IPS-20b (cell line): Measurements from ENCODE around the gene ABHD2.

Experiments used
- H3K27ac ChIP-seq: one replicate; pipeline ENCODE4 v1.5.1; 2013; ENCODE audit warnings: low read length
- H3K27me3 ChIP-seq: 2 replicates; pipeline ENCODE4 v1.6.1; 2013; ENCODE audit warnings: mild to moderate bottlenecking, low read length, inconsistent platforms; ENCODE audit not compliant: insufficient read depth
- H3K36me3 ChIP-seq: 2 replicates; pipeline ENCODE4 v1.6.1; 2013; ENCODE audit warnings: low read depth, mild to moderate bottlenecking, inconsistent platforms, low read length, moderate library complexity; ENCODE audit not compliant: insufficient read depth
- H3K4me1 ChIP-seq: 2 replicates; pipeline ENCODE4 v1.6.1; 2013; ENCODE audit warnings: mild to moderate bottlenecking, control low read depth, inconsistent platforms, low read length, moderate library complexity; ENCODE audit not compliant: insufficient read depth
- H3K4me3 ChIP-seq: 2 replicates; pipeline ENCODE4 v1.5.1; 2013; ENCODE audit warnings: mild to moderate bottlenecking, low read length, inconsistent platforms
- H3K9ac ChIP-seq: 2 replicates; pipeline ENCODE4 v1.6.1; 2013; ENCODE audit warnings: low read depth, mild to moderate bottlenecking, inconsistent platforms, low read length, moderate library complexity
- H3K9me3 ChIP-seq: 2 replicates; pipeline ENCODE4 v1.6.1; 2013; ENCODE audit warnings: mild to moderate bottlenecking, low read depth, low read length, inconsistent platforms; ENCODE audit not compliant: insufficient read depth

ABHD2 gene

DNA sequence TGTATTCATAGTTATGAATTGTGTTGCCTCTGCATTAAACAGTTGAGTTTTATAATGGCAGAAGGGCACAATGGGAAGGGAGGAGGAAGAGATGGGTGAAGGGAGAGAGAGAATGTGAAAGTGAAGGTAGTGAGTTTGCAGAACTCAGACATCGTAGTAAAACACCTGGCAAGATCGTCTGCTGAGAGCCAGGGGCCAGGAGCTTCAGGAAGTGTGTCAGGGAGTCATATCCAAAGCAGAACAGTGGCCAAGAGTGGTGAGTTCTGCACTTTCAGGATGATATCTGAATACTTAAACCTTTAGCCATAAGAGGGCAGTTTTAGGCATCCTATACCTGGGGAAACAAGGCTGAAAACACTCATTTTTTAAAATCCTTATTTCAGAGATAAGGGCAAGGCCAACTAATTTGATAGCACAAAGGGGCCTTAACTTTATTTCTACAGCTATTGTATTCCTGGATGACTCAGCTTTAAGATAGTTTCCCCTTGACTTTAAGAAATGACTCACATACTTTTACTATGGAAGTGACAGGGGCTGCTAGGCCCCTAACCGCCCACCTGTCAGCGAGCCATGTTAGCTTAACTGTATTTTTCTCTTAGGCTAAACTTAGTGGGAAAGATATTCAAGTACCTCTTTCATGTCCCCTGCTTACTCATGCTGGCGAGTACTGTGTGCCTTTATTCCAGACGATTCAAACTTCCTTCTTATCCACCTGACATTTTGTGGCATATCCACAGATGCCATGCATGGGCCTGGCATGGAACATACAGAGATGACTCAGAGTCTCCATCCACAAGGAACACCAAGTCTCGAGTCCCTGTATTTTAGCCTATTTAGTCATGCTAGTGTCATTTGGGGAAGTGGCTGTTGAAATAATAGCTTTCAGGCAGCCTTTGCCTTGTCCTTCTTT lies 79.3 kb downstream of the ABHD2 start:
- Histone ChIP-seq H3K27me3 (no peaks in the 10 kb centered on the region), H3K36me3 (no peaks in the 10 kb centered on the region), H3K4me3 (no peak overlapping the region), H3K9ac (no peak overlapping the region), H3K4me1 (peaks cover 18% of the 10 kb centered on the region), H3K9me3 (no peaks in the 10 kb centered on the region), H3K27ac (no peak overlapping the region)

- no peak overlapping the region for H3K27ac ChIP-seq
- H3K9ac ChIP-seq = no peak overlapping the region
- no peaks in the 10 kb centered on the region for H3K9me3 ChIP-seq
- H3K4me3 ChIP-seq = no peak overlapping the region
- no peaks in the 10 kb centered on the region for H3K27me3 ChIP-seq
- H3K4me1 ChIP-seq = peaks cover 18% of the 10 kb centered on the region
- no peaks in the 10 kb centered on the region for H3K36me3 ChIP-seq
These were observed 80.1 kb downstream of the ABHD2 start for GRCh38 chr15:89168316-89168833.

DNA sequence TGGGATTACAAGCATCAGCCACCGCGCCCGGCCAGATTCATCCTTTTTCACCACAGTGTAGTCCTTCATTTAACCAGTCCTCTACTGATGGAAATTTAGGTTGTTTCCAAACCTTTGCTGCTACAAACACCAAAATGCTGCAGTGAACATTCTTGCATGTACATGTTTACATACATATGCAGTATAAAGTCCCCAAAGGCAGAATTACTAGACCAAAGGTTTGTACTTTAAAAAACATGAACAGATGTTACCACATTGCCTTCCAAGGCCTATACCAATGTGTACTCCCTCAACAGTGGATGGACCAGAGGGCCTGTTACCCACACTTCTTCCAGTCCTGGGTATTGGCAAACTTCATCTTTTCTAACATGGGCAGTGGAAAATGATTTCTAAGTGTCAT lies 82.1 kb downstream of the ABHD2 start:
- Histone ChIP-seq H3K4me1 (peaks cover 18% of the 10 kb centered on the region), H3K36me3 (no peaks in the 10 kb centered on the region), H3K27ac (no peak overlapping the region), H3K9ac (no peak overlapping the region), H3K9me3 (no peaks in the 10 kb centered on the region), H3K27me3 (no peaks in the 10 kb centered on the region), H3K4me3 (no peak overlapping the region)

- H3K4me3 ChIP-seq = no peak overlapping the region
- no peak overlapping the region for H3K9ac ChIP-seq
- H3K27ac ChIP-seq = no peak overlapping the region
- peaks cover 10% of the 10 kb centered on the region for H3K4me1 ChIP-seq
- H3K36me3 ChIP-seq = no peaks in the 10 kb centered on the region
- H3K9me3 ChIP-seq = no peaks in the 10 kb centered on the region
- H3K27me3 ChIP-seq = no peaks in the 10 kb centered on the region
These were observed 83.1 kb downstream of the ABHD2 start for GRCh38 chr15:89171136-89172072.

GRCh38 chr15:89172921-89173320 lies 84.7 kb downstream of the ABHD2 start:
- Histone ChIP-seq H3K36me3 (no peaks in the 10 kb centered on the region), H3K27ac (no peak overlapping the region), H3K4me3 (no peak overlapping the region), H3K4me1 (no peaks in the 10 kb centered on the region), H3K27me3 (no peaks in the 10 kb centered on the region), H3K9me3 (no peaks in the 10 kb centered on the region), H3K9ac (no peak overlapping the region)

- Histone ChIP-seq H3K9me3 (no peaks in the 10 kb centered on the region), H3K4me1 (no peaks in the 10 kb centered on the region), H3K9ac (no peak overlapping the region), H3K27me3 (no peaks in the 10 kb centered on the region), H3K36me3 (no peaks in the 10 kb centered on the region), H3K4me3 (no peak overlapping the region), H3K27ac (no peak overlapping the region)
These were observed 86.2 kb downstream of the ABHD2 start for GRCh38 chr15:89174476-89174875.

DNA sequence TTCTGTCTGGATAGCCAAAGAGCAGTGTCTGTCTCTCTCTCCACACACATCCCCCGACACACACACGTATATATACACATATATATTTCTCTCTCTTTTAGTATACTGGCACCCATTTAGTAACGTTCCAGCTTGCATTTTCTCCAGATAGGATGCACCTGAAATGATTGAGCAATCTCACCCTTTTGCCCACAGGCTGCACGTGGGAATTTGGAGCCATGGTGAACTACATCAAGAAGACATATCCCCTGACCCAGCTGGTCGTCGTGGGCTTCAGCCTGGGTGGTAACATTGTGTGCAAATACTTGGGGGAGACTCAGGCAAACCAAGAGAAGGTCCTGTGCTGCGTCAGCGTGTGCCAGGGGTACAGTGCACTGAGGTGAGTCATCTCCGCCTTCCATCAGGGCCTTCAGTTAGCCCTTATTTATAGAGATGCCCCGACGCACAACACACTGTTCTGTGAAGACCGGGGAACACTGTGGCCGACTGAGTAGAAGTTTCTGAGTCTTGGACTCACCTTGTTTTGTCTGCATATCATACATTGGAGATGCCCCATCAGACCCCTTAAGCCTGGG lies 87.4 kb downstream of the ABHD2 start:
- no peak overlapping the region for H3K9ac ChIP-seq
- no peaks in the 10 kb centered on the region for H3K4me1 ChIP-seq
- no peak overlapping the region for H3K4me3 ChIP-seq
- no peaks in the 10 kb centered on the region for H3K36me3 ChIP-seq
- H3K27ac ChIP-seq = no peak overlapping the region
- H3K9me3 ChIP-seq = no peaks in the 10 kb centered on the region
- H3K27me3 ChIP-seq = no peaks in the 10 kb centered on the region

- no peaks in the 10 kb centered on the region for H3K36me3 ChIP-seq
- no peak overlapping the region for H3K27ac ChIP-seq
- H3K9me3 ChIP-seq = no peaks in the 10 kb centered on the region
- no peak overlapping the region for H3K4me3 ChIP-seq
- no peak overlapping the region for H3K9ac ChIP-seq
- H3K4me1 ChIP-seq = no peaks in the 10 kb centered on the region
- no peaks in the 10 kb centered on the region for H3K27me3 ChIP-seq
These were observed 88.9 kb downstream of the ABHD2 start for GRCh38 chr15:89177116-89177515.

- no peaks in the 10 kb centered on the region for H3K9me3 ChIP-seq
- no peaks in the 10 kb centered on the region for H3K27me3 ChIP-seq
- H3K4me1 ChIP-seq = no peaks in the 10 kb centered on the region
- no peak overlapping the region for H3K9ac ChIP-seq
- H3K4me3 ChIP-seq = no peak overlapping the region
- no peak overlapping the region for H3K27ac ChIP-seq
- no peaks in the 10 kb centered on the region for H3K36me3 ChIP-seq
These were observed 89.5 kb downstream of the ABHD2 start for GRCh38 chr15:89177633-89178306.

- no peak overlapping the region for H3K9ac ChIP-seq
- H3K27ac ChIP-seq = no peak overlapping the region
- no peaks in the 10 kb centered on the region for H3K36me3 ChIP-seq
- no peaks in the 10 kb centered on the region for H3K27me3 ChIP-seq
- H3K4me3 ChIP-seq = no peak overlapping the region
- H3K9me3 ChIP-seq = no peaks in the 10 kb centered on the region
- no peaks in the 10 kb centered on the region for H3K4me1 ChIP-seq
These were observed 90.2 kb downstream of the ABHD2 start for GRCh38 chr15:89178307-89178977.
